Lower leg skin (tissue), 4 donors: ENCODE data around the gene ABCC2. TPM values are rescaled to one million over a fixed set of nuclear protein-coding genes. Genes with fewer than 3 reads are reported as not detected.

ENCODE experiments used
- DNase-seq, 2 donors: peaks; one replicate each; pipeline ENCODE4 v3.0.0-alpha.2; 2019; ENCODE audit warnings: low spot score in 2 of 2
- H3K4me3 ChIP-seq: fragments of 200-600 bp; sonication (generic); 2 replicates; pipeline ENCODE4 v1.5.1; 2017; ENCODE audit warnings: mild to moderate bottlenecking, low read depth; ENCODE audit not compliant: poor library complexity, severe bottlenecking
- CTCF ChIP-seq, 3 donors: fragments of 450-650 bp; IDR thresholded peaks; one replicate each; pipeline ENCODE4 v1.5.1; 2016; ENCODE audit warnings: antibody characterized with exemption in 3 of 3, mild to moderate bottlenecking in 3 of 3, moderate library complexity in 2 of 3
- POLR2A ChIP-seq, 2 donors: fragments of 450-650 bp; IDR thresholded peaks; one replicate each; pipeline ENCODE4 v1.6.1; 2016 to 2017; ENCODE audit warnings: antibody characterized with exemption in 2 of 2, mild to moderate bottlenecking in 1 of 2, moderate library complexity in 1 of 2
- WGBS, 2 donors: methylation state at CpG; one replicate each; pipeline ENCODE4 v1.1.5; 2018; 5-methylcytosine and 5-hydroxymethylcytosine counted together
- intact Hi-C: fragments of 100-400 bp; cut with DNase I; formaldehyde crosslinking; loops from one replicate; pipeline ENCODE4 v1.15.0; 2023; ENCODE audit warnings: low total_unique reads
- total RNA-seq, 4 donors: library from RNA; depleted of rRNA; stranded (reverse); fragments of >200 nt; gene quantifications; one replicate each; pipeline ENCODE4 v1.1.0, GENCODE V29; 2016

The ABCC2 gene
- total RNA-seq, 4 donors from 2014 or later = 0.46 to 2.0 (median 1.9) TPM

DNA sequence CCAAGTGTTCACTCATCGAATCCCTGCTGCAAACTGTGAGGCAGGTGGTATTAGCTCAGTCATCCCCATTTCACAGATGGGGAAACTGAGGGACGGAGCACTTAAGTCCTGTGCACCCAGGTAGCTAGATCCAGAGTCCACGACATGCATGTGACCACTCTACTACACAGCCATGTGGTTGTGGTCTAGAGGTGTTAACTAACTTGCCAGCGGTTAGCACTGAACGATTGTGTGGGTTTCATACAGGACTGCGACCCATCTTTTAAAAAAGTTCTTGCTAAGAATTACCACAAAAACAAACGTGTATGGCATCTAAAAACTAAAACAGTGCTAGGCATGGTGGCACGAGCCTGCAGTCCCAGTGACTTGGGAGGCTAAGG lies 16.1 kb upstream of the ABCC2 start:
- H3K4me3 ChIP-seq = no peak overlapping the region
- WGBS, 2 donors = 67 to 68% methylated on average over 8 of the region's 8 CpGs
- no peak for DNase-seq
- TF ChIP-seq POLR2A (IDR thresholded peaks at IDR 0.05) (no peak), CTCF (IDR thresholded peaks at IDR 0.05) (no peak)
- intact Hi-C loops = no loop called here

- WGBS, 2 donors = 48 to 52% methylated on average over 5 of the region's 5 CpGs
- TF ChIP-seq POLR2A (IDR thresholded peaks at IDR 0.05) = no peak
- no peak for TF ChIP-seq CTCF (IDR thresholded peaks at IDR 0.05)
- intact Hi-C loops = no loop called here
- DNase-seq = no peak
- no peak overlapping the region for H3K4me3 ChIP-seq
These were observed 14.5 kb upstream of the ABCC2 start for GRCh38 chr10:99767901-99768300.

DNA sequence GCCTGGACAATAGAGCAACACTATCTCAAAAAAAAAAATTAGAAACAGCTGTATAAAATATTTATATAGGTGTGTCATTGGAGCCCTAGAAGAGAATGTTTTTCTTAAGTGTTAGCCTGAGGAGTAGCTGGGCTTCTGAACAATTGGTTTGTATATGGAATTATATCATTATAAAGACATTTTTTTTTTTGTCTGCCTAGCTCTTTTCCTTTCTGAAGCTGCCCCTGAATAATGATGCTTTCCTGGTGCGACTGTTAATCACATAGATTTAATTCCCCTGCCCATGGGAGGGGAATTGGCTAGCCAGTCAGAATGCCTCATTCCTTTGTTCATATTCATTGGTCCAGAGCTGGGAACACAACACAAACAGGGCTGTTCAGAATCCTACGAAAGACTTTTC lies 13.9 kb upstream of the ABCC2 start:
- no peak for DNase-seq
- TF ChIP-seq POLR2A (IDR thresholded peaks at IDR 0.05) (no peak), CTCF (IDR thresholded peaks at IDR 0.05) (no peak)
- intact Hi-C loops = no loop called here
- WGBS, 2 donors = 52 to 69% methylated on average over 2 of the region's 2 CpGs
- no peak overlapping the region for H3K4me3 ChIP-seq

GRCh38 chr10:99769706-99770105 lies 12.7 kb upstream of the ABCC2 start:
- WGBS, 2 donors = 84 to 85% methylated on average over 5 of the region's 5 CpGs
- no peak overlapping the region for H3K4me3 ChIP-seq
- TF ChIP-seq POLR2A (IDR thresholded peaks at IDR 0.05) (no peak), CTCF (IDR thresholded peaks at IDR 0.05) (no peak)
- intact Hi-C loops = no loop called here
- DNase-seq = no peak

- DNase-seq = no peak
- intact Hi-C loops = no loop called here
- WGBS, 2 donors = 92 to 94% methylated on average over 4 of the region's 4 CpGs
- no peak overlapping the region for H3K4me3 ChIP-seq
- no peak for TF ChIP-seq POLR2A (IDR thresholded peaks at IDR 0.05)
These were observed 11.9 kb upstream of the ABCC2 start for GRCh38 chr10:99770408-99771045.

DNA sequence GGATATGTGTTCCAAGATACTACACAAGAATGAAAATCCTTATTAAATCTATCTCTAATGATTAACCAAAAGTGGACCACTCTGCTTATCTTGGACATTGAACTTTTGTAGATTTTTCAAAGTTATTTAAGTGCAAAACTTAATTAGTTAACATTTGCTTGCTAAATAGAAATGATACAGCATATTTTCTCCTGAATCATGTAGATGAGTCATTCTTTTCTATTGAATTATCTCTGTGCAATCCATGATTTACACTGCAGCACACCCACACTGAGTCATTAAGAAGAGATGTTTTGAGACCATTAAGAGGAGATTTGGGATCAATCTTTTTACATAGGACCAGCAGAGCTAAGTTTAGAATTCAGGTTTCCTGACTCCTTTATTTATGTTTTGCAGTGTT lies 6.6 kb upstream of the ABCC2 start:
- TF ChIP-seq POLR2A (IDR thresholded peaks at IDR 0.05) (no peak), CTCF (IDR thresholded peaks at IDR 0.05) (no peak)
- no peak for DNase-seq
- intact Hi-C loops = no loop called here
- H3K4me3 ChIP-seq = no peak overlapping the region
